ENCODE results near the gene PTPN4.

The PTPN4 gene

DNA sequence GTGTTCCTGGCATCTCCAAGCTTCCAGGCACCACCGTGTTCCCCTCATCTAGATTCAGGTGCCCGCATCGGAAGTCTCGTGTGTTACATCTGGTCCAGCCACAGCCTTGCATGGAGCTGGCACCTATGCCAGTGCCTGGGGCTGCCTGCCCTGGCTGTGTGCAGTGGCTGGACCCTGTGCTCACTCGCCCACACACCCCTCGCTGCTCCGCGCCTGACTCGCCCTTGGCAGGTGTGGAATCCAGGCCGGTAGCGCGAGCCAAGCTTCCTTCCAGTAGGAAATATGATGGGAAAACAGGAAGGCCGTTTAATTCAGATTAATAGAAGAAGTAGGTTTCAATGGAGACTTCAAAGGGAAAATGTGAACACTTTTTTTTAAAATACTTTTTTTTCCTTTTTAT is 78.0 kb downstream of the PTPN4 start:
- TF ChIP-seq, protein P1, sequence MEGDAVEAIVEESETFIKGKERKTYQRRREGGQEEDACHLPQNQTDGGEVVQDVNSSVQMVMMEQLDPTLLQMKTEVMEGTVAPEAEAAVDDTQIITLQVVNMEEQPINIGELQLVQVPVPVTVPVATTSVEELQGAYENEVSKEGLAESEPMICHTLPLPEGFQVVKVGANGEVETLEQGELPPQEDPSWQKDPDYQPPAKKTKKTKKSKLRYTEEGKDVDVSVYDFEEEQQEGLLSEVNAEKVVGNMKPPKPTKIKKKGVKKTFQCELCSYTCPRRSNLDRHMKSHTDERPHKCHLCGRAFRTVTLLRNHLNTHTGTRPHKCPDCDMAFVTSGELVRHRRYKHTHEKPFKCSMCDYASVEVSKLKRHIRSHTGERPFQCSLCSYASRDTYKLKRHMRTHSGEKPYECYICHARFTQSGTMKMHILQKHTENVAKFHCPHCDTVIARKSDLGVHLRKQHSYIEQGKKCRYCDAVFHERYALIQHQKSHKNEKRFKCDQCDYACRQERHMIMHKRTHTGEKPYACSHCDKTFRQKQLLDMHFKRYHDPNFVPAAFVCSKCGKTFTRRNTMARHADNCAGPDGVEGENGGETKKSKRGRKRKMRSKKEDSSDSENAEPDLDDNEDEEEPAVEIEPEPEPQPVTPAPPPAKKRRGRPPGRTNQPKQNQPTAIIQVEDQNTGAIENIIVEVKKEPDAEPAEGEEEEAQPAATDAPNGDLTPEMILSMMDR (IDR thresholded peaks at IDR 0.05; ENCODE audit: low read depth, low read length) = no peak
- TF ChIP-seq EZH2phosphoT487 (IDR thresholded peaks at IDR 0.05; ENCODE audit: low read depth) = no peak
- H3K9me3 ChIP-seq (ENCODE audit: insufficient read depth, low read length) = no peaks in the 10 kb centered on the region
- H3K27me3 ChIP-seq (ENCODE audit: low read depth, low read length) = no peaks in the 10 kb centered on the region
- no peak overlapping the region for H2AFZ ChIP-seq (ENCODE audit: low read depth, low read length)
- H3K27ac ChIP-seq (ENCODE audit: low read length) = no peak overlapping the region
- H3K36me3 ChIP-seq (replicated peaks; ENCODE audit: low read depth, low read length) = peaks cover 3% of the 10 kb centered on the region
- peaks cover 7% of the 10 kb centered on the region; the same call in 1 of the 2 replicates for H3K79me2 ChIP-seq (ENCODE audit: low read length)
- no peaks in the 10 kb centered on the region for H4K20me1 ChIP-seq (ENCODE audit: insufficient read depth, low read length)
- H3K4me3 ChIP-seq (ENCODE audit: low read length) = no peak overlapping the region
- peaks cover 5% of the 10 kb centered on the region for H3K4me1 ChIP-seq (ENCODE audit: low read length)
- H3K9ac ChIP-seq (ENCODE audit: low read length) = no peak overlapping the region
- no peak overlapping the region for H3K4me2 ChIP-seq (ENCODE audit: low read length)

DNA sequence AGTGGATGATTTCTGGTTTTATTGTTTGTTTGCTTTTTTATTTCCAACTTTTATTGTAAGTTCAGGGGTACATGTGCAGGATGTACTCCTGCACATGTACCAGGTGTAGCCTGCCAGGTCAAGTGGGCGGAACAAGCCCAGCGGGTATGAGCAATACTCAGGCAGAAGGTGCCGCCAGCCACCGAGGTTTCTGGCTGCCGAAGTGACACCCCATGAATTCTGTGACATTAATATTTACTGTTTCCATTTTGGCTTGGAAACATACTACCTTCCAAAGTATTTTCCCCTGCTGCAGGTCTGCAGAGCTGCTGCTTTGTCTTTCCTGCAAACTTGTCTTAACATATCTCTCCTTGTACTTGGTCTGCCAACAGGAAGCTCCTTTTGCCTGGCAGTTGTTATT is 78.5 kb downstream of the PTPN4 start:
- TF ChIP-seq, protein P1 (IDR thresholded peaks at IDR 0.05; ENCODE audit: low read depth, low read length) = no peak
- no peak for TF ChIP-seq EZH2phosphoT487 (IDR thresholded peaks at IDR 0.05; ENCODE audit: low read depth)
- no peak overlapping the region for H2AFZ ChIP-seq (ENCODE audit: low read depth, low read length)
- H3K27me3 ChIP-seq (ENCODE audit: low read depth, low read length) = no peaks in the 10 kb centered on the region
- H3K79me2 ChIP-seq (ENCODE audit: low read length) = peaks cover 7% of the 10 kb centered on the region; the same call in 1 of the 2 replicates
- no peaks in the 10 kb centered on the region for H4K20me1 ChIP-seq (ENCODE audit: insufficient read depth, low read length)
- H3K9ac ChIP-seq (ENCODE audit: low read length) = no peak overlapping the region
- H3K4me2 ChIP-seq (ENCODE audit: low read length) = no peak overlapping the region
- H3K4me1 ChIP-seq (ENCODE audit: low read length) = peaks cover 1% of the 10 kb centered on the region
- H3K9me3 ChIP-seq (ENCODE audit: insufficient read depth, low read length) = no peaks in the 10 kb centered on the region
- H3K27ac ChIP-seq (ENCODE audit: low read length) = no peak overlapping the region
- peaks cover 3% of the 10 kb centered on the region for H3K36me3 ChIP-seq (replicated peaks; ENCODE audit: low read depth, low read length)
- H3K4me3 ChIP-seq (ENCODE audit: low read length) = no peak overlapping the region

DNA sequence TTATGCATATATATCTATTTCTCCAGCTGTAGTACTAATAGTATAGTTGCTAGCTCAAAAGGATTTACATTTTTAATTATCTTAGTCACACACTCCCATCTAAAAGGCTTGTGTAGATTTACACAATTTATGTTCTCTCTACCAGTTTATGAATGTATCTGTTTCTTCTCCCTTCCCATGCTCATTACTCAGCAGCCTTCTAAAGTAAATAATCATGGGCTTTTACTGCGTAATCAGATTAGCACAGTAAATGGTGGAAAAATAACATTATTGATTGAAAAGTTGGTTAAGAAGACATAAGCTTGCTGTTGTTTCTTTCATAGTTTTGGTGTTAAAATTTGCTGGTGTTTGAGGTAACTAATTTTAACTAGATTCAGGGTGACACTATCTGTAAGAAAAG is 81.8 kb downstream of the PTPN4 start:
- TF ChIP-seq, protein P1 (IDR thresholded peaks at IDR 0.05; ENCODE audit: low read depth, low read length) = no peak
- no peak for TF ChIP-seq EZH2phosphoT487 (IDR thresholded peaks at IDR 0.05; ENCODE audit: low read depth)
- Histone ChIP-seq H2AFZ (ENCODE audit: low read depth, low read length) (no peak overlapping the region), H3K79me2 (ENCODE audit: low read length) (peaks cover 4% of the 10 kb centered on the region; the same call in 1 of the 2 replicates), H3K27ac (ENCODE audit: low read length) (no peak overlapping the region), H3K36me3 (replicated peaks; ENCODE audit: low read depth, low read length) (no peaks in the 10 kb centered on the region), H3K4me3 (ENCODE audit: low read length) (no peak overlapping the region), H3K4me1 (ENCODE audit: low read length) (no peaks in the 10 kb centered on the region), H3K9ac (ENCODE audit: low read length) (no peak overlapping the region), H3K27me3 (ENCODE audit: low read depth, low read length) (no peaks in the 10 kb centered on the region), H3K4me2 (ENCODE audit: low read length) (no peak overlapping the region), H4K20me1 (ENCODE audit: insufficient read depth, low read length) (no peaks in the 10 kb centered on the region), H3K9me3 (ENCODE audit: insufficient read depth, low read length) (no peaks in the 10 kb centered on the region)

DNA sequence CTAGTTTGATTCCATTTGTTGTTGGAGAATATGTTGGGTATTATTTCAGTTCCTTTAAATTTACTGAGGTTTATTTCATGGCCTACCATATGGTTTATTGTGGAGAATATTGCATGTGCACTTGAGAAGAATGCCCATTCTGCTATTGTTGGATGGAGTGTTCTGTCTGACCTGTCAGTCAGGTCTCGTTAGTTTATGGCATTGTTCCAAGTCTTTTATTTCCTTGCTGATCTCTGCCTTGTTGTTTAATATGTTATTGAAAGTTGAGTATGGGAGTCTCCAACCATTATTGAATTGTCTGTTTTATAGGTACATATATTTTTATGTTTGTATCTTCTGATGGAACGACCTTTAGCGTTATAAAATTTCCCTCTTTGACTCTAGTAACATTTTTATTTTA is 86.3 kb downstream of the PTPN4 start:
- no peak overlapping the region for H3K9ac ChIP-seq (ENCODE audit: low read length)
- H3K27ac ChIP-seq (ENCODE audit: low read length) = no peak overlapping the region
- TF ChIP-seq EZH2phosphoT487 (IDR thresholded peaks at IDR 0.05; ENCODE audit: low read depth) = no peak
- TF ChIP-seq, protein P1 (IDR thresholded peaks at IDR 0.05; ENCODE audit: low read depth, low read length) = no peak
- H4K20me1 ChIP-seq (ENCODE audit: insufficient read depth, low read length) = no peaks in the 10 kb centered on the region
- no peak overlapping the region for H2AFZ ChIP-seq (ENCODE audit: low read depth, low read length)
- no peaks in the 10 kb centered on the region for H3K4me1 ChIP-seq (ENCODE audit: low read length)
- no peak overlapping the region for H3K4me2 ChIP-seq (ENCODE audit: low read length)
- peaks cover 15% of the 10 kb centered on the region for H3K9me3 ChIP-seq (ENCODE audit: insufficient read depth, low read length)
- peaks cover 15% of the 10 kb centered on the region for H3K36me3 ChIP-seq (replicated peaks; ENCODE audit: low read depth, low read length)
- H3K4me3 ChIP-seq (ENCODE audit: low read length) = no peak overlapping the region
- no peaks in the 10 kb centered on the region for H3K27me3 ChIP-seq (ENCODE audit: low read depth, low read length)
- peaks cover 8% of the 10 kb centered on the region for H3K79me2 ChIP-seq (ENCODE audit: low read length)

Data from OCI-LY3 (cell line).